GM12878 (cell line): ENCODE measurements around the gene MSANTD4.

Experiments
- ASH2L ChIP-seq: fragments of 300-600, 200-600 bp; sonication (generic); IDR thresholded peaks from 2 replicates; pipeline ENCODE4 v1.6.1; 2017; ENCODE audit warnings: low read depth, mild to moderate bottlenecking, borderline replicate concordance
- BCL3 ChIP-seq: IDR thresholded peaks from 2 replicates; pipeline ENCODE4 v1.6.1; 2011; ENCODE audit warnings: borderline replicate concordance, low read depth, mild to moderate bottlenecking, moderate library complexity, low read length; ENCODE audit not compliant: insufficient read depth, poor library complexity, severe bottlenecking
- CTCF ChIP-seq, 3 experiments: IDR thresholded peaks in 2 of 3; conservative IDR thresholded peaks in 1 of 3; 2 replicates each; pipeline ENCODE4 v1.5.1; 2011; ENCODE audit warnings: low read depth in 3 of 3, low read length in 3 of 3, mild to moderate bottlenecking in 3 of 3, control low read depth in 2 of 3, moderate library complexity in 2 of 3, inconsistent platforms in 1 of 3, mixed read lengths in 1 of 3; ENCODE audit not compliant: control insufficient read depth in 2 of 3, insufficient read depth in 1 of 3; ENCODE audit errors: extremely low read depth in 1 of 3
- RAD21 ChIP-seq: IDR thresholded peaks from 2 replicates; pipeline ENCODE4 v1.6.1; 2011; ENCODE audit warnings: mild to moderate bottlenecking, low read depth, low read length, moderate library complexity; ENCODE audit not compliant: insufficient read depth
- RCOR1 ChIP-seq: conservative IDR thresholded peaks from 2 replicates; pipeline ENCODE4 v1.6.1; 2012; ENCODE audit warnings: low read depth, low read length, improper control_type of control experiment

- no peak for TF ChIP-seq ASH2L
- TF ChIP-seq RCOR1, result no peak
- TF ChIP-seq RAD21, result no peak
- TF ChIP-seq BCL3, result no peak
- no peak for TF ChIP-seq CTCF (IDR thresholded peaks at IDR 0.05 in 2 of 3, conservative IDR thresholded peaks at IDR 0.05 in 1 of 3; ENCODE audit: control insufficient read depth in 2 of 3, extremely low read depth in 1 of 3, insufficient read depth in 1 of 3, low read depth in 3 of 3, low read length in 3 of 3)
Measured at GRCh38 chr11:106017093-106017492, 4.9 kb downstream of the MSANTD4 start.
